GM21717 (cell line): ENCODE measurements around the gene PRR18.

Experiments used
- ATAC-seq: cut with Tn5 transposase; IDR thresholded peaks from one replicate; pipeline ENCODE4 v1.9.1; 2021; ENCODE audit warnings: mild to moderate bottlenecking, moderate library complexity; ENCODE audit not compliant: unreplicated experiment

Gene PRR18

GRCh38 chr6:166334878-166335277, 26.7 kb upstream of the PRR18 start:
- no peak for ATAC-seq

GRCh38 chr6:166333172-166333995, 25.2 kb upstream of the PRR18 start:
- ATAC-seq, result peak; percentile 65

- ATAC-seq, result no peak
Measured at GRCh38 chr6:166331503-166332415, 23.6 kb upstream of the PRR18 start.

- ATAC-seq, result no peak
Measured at GRCh38 chr6:166330612-166331011, 22.4 kb upstream of the PRR18 start.

GRCh38 chr6:166325383-166326042, 17.3 kb upstream of the PRR18 start:
- ATAC-seq, result peak; percentile 94

GRCh38 chr6:166323395-166323794, 15.2 kb upstream of the PRR18 start:
- no peak for ATAC-seq

- no peak for ATAC-seq
Measured at GRCh38 chr6:166318649-166319600, 10.7 kb upstream of the PRR18 start.

- ATAC-seq, result no peak
Measured at GRCh38 chr6:166318227-166318626, 10.0 kb upstream of the PRR18 start.

- ATAC-seq, result no peak
Measured at GRCh38 chr6:166317261-166318212, 9.3 kb upstream of the PRR18 start.

- no peak for ATAC-seq
Measured at GRCh38 chr6:166315436-166315835, 7.2 kb upstream of the PRR18 start.

GRCh38 chr6:166314454-166314853, 6.3 kb upstream of the PRR18 start:
- ATAC-seq, result no peak

- ATAC-seq, result peak; percentile 72
Measured at GRCh38 chr6:166313255-166314070, 5.3 kb upstream of the PRR18 start.

- ATAC-seq, result no peak
Measured at GRCh38 chr6:166312832-166313231, 4.6 kb upstream of the PRR18 start.

GRCh38 chr6:166310634-166311033, 2.4 kb upstream of the PRR18 start:
- no peak for ATAC-seq

- no peak for ATAC-seq
Measured at GRCh38 chr6:166309977-166310376, 1.8 kb upstream of the PRR18 start.

GRCh38 chr6:166308769-166309589, 787 bp upstream of the PRR18 start:
- no peak for ATAC-seq
